HG03060 (cell line): ENCODE results near the gene CASZ1.

Experiments
- ATAC-seq: cut with Tn5 transposase; IDR thresholded peaks from one replicate; pipeline ENCODE4 v1.9.1; 2021; ENCODE audit warnings: low read depth, moderate number of reproducible peaks; ENCODE audit not compliant: unreplicated experiment

The CASZ1 gene

GRCh38 chr1:10796029-10796944, at the start of gene CASZ1:
TSS of gene CASZ1 (minus strand) at chr1:10796646. CDS start at chr1:10693889, 102,757 bp downstream.
- no peak for ATAC-seq

GRCh38 chr1:10843697-10844096, 47.3 kb upstream of the CASZ1 start:
- ATAC-seq: no peak

DNA sequence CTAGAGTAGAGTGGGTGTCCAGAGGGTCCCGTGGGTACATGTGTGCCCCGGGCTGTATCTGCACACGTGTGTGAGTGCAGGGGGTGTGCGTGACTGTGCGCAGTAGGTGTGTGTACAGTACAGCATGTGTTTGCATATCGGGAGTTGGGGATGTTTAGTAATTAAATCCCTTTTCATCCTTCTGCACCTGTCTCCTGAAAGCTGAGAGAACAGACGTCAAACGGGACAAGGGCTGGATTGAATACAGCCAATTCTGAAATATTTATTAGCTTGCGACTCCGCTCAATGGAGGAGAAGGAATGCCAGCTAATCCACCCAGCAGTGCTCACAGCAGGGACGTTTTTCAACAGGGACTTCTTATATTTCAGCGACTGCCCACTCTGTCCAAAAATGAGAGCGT, 44.7 kb upstream of the CASZ1 start:
- no peak for ATAC-seq

DNA sequence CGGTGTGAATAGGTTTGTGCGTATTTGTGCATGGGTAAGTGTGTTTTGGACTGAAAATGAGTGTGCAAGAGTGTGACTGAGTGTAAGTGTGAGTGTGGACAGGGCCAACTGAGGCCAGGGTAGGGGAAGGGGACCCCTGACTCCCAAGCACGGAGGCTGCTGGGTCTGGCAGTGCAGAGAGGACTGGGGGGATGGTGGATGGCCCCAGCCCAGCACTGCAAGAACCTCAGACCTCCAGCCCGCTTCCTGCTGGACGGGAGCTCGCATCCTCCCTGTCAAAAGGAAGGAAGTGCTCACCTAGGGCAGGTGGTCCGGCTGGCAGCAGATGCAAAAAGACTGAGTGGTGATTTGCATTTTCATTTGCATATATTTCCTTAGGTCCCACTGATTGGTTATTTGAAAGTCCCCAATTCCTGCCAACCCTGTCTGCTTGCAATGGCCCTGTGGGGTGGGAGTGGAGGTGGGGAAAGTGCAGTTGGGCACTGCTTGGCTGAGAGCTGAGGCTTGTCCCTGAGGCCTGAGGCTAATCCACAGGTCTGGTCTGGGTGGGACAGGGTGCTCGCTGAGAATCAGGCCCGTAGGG, 42.8 kb upstream of the CASZ1 start:
- ATAC-seq: no peak

- no peak for ATAC-seq
Measured at GRCh38 chr1:10838541-10838940, 42.1 kb upstream of the CASZ1 start.

DNA sequence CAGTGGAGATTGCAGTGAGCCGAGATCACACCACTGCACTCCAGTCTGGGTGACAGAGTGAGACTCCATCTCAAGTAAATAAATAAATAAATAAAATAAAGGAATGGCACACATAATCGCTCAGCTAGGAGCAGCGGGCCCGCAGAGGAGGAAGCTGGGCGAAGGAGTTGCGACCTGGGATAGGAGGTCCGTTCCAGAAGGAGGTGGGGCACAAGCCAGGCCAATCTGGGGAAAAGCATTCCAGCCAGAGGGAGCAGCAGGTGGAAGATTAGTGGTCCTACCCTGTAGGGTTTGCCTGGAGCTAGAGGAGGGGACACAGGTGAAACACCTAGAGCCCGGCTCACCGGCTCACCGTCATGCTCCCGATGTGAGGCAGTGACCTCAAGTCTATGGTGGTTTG, 40.3 kb upstream of the CASZ1 start:
- ATAC-seq: no peak

DNA sequence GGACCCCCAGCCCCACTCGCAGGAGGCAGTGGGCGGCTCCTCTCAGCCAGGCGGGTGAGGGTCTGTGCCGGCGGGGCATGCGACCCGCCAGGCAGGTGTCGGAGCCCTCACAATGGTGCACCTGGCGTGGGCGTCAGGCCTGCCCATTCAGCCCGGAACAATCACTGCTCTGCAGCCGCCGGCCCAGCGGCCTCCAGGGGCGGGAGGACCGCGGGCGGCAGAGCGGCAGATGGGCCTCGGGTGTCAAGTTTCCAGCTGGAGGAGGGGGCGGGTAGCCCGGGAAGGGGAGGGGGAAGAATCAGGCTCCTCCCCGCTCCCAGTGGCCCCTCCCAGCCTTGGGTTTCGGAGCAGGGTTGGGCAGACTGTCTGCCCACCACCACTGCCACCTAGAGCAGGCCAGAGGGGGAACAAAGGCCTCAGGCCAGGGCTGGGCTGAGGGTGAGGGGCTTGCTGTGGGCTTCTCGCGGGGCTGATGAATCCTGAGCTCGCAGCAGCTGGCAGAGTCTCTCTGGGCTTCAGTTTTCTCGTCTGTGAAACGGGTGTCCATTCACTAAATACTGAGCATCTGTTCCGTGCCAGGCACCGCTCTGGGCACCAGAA, 39.5 kb upstream of the CASZ1 start:
- no peak for ATAC-seq

DNA sequence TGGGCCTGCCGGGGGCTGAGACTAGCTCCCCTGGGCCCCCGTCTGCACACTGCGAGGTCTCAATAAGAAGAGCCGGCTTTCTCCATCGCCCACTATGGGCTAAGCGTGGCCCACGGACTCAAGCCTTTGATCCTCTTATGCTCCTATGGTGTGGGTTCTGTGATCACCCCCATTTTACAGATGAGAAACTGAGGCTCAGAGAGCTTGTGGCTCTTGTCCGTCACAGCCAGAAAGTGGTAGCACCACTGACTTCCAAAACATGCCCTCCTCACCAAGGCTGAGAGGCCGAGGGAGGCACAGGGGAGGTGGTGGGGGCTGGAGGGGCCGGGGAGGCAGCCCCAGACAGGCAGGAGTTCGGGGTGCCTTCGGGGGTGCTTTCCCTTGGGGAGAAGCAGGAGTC, 39.0 kb upstream of the CASZ1 start:
- ATAC-seq: no peak

DNA sequence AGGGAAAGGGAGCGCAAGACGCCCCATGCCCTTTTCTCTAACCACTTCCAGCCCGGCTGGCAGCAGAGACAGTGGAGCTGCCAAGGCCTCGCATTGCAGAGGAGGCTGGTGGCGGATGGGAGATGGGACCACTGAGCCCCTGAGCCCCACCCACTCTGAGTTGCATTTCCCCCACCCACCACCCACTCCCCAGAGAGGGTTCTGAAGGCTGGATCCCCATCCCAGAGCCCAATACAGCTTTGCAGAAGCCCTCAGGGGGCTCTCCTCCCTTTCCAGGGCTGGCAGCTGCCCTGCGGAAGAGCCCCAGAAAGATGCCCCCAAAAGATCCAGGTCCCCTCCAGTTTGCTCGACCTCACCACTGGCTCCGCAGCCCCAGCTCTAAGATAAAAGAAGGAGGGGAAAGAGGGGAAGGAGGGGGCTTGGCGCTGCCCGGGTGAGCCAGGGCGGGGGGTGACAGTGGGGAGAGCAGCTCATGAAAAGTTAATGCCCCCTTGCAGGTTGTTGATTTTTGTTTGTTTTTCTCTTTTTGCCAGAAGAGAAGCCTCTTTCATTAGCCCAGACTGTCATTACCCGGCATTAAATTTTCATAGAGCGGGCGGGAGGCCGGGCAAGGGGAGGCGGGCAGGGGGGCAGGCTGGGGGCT, 38.4 kb upstream of the CASZ1 start:
- ATAC-seq: no peak

- no peak for ATAC-seq
Measured at GRCh38 chr1:10833630-10834557, 37.4 kb upstream of the CASZ1 start.

DNA sequence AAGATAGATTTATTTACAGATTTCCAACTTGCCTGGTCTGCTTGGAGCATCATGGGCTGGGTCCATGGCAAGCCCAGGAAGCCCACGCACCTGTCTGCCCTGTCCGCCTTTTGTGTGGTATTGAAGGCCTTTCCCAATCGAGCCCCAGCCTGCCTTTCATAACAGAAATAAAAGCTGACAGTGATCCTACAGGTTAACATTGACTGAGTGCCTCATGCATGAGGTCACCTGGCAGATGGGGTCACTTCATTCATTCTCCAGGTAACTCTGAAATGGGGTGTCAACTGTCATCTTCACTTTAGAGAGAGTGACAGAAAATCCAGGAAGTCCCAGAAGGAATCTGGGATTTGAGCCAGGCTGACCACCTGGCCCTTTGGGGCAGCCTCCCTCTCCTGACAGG, 36.3 kb upstream of the CASZ1 start:
- ATAC-seq: no peak

GRCh38 chr1:10830961-10831668, 34.7 kb upstream of the CASZ1 start:
- no peak for ATAC-seq

- ATAC-seq: no peak
Measured at GRCh38 chr1:10829965-10830515, 33.6 kb upstream of the CASZ1 start.

DNA sequence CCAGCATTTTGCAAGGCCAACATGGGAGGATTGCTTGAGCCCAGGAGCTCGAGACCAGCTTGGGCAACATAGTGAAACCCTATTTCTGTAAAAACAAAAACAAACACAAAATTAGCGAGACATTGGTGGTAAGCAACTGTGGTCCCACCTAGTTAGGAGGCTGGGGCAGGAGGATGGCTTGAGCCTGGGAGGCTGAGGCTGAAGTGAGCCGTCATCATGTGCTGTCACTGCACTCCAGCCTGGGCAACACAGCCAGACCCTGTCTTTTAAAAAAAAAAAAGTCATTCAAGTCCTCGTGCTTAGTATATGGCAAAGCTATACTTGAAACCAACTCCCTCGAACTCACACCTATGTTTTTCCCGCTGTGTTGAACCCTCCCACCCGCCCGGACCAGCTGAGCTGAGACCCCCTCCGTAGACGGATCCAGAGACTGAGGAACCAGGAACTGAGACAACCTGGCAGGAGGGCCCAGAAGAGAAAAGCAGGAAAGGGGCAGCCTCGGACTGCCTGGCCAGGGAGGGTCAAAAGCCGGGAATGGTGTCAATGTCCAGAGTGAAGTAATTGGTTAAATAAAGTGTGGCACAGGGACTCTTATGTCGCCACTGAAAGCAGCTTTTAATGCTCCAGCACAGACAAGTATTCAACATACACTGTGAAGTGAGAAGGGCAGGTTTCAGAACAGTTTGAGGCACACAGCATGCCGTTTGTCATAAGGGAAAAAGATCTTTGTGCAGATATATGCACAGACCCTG, 32.8 kb upstream of the CASZ1 start:
- no peak for ATAC-seq

- ATAC-seq: no peak
Measured at GRCh38 chr1:10827377-10828333, 31.2 kb upstream of the CASZ1 start.

GRCh38 chr1:10825592-10825991, 29.1 kb upstream of the CASZ1 start:
- ATAC-seq: no peak

- ATAC-seq: no peak
Measured at GRCh38 chr1:10824821-10825540, 28.5 kb upstream of the CASZ1 start.
